NCI-H526 treated with DMSO at 0.1 percent for 48 hours (cell line): ENCODE data around the gene LNX1.
A peak's percentile ranks its signal among the peaks of the same experiment; 100 is the strongest.

Source experiments
- DNase-seq: peaks from one replicate; lab custom pipeline; 2025; lab: John Stamatoyannopoulos, UW

LNX1 gene

DNA sequence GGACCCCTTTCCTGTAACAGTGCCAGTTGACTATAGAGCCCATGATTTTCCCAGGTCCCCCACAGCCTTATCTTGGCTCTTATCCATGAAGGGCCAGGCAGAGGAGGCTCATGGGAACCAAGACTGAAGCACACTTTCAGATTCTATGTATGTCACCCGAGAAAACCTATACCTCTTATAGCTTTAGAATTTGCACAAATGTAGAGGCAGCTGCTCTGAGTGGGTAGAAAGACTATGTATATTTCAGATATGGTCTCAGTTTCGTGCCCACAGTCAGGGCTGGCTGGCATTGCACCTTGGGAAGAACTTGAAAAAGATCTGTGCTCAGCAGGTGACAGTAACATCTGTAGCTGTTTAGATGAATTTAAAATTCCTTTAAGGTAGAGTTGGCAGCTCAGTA, 8.3 kb upstream of the LNX1 start:
- no peak for DNase-seq

DNA sequence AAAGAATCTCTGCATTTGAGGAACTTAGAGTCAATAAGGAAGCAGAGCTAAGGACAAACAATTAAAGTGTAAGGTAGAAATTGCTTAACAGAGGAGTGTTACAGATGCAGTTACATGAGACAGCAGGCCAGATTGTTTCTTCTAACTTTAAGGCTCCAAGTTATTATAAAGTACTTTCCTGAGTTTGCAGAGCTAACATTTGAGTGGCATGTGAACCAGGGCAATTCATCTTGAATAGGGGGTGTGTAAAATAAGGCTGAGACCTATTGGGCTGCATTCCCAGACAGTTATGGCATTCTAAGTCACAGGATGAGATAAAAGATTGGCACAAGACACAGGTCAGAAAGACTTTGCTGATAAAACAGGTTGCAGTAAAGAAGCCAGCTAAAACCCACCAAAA, 7.6 kb upstream of the LNX1 start:
- DNase-seq, result no peak

DNA sequence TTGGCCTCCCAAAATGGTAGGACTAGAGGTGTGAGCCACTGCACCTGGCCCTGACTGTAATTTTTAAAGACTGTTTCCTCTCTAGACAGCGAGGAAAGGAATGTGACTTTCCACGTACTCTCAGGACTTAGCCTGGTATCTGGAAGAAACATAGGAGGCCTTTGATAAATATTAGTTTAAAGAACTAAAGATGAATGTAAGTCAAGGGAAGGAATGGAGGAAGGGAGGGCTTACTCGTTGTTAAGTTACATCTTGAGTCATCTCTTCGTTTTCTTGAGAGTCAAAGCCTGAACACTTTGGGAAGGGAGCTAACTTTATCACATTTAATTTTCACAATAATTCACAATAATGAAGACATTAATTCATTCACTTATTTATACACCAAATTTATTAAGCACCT, 7.2 kb upstream of the LNX1 start:
- no peak for DNase-seq

GRCh38 chr4:53596901-53597300, 5.6 kb upstream of the LNX1 start:
- DNase-seq, result no peak

DNA sequence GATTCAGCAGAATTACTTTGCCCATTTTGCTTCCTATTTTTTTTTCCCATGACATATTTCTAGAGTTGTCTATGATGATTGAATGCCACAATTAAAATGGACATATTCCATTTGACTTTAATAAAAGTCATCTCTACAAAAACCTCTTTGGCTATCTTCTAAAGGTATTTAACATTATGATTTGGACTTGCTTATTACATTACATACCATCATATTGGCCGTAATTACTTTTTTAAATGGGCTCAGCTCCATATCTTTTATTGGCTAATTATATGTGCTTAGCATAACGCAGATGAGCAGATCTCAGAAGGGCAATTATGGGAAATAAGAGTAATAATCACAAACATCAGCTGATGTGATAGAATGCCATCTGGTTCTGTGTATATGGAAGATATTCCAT, 4.5 kb upstream of the LNX1 start:
- no peak for DNase-seq

- no peak for DNase-seq
These were observed 3.9 kb upstream of the LNX1 start for GRCh38 chr4:53595204-53595603.

DNA sequence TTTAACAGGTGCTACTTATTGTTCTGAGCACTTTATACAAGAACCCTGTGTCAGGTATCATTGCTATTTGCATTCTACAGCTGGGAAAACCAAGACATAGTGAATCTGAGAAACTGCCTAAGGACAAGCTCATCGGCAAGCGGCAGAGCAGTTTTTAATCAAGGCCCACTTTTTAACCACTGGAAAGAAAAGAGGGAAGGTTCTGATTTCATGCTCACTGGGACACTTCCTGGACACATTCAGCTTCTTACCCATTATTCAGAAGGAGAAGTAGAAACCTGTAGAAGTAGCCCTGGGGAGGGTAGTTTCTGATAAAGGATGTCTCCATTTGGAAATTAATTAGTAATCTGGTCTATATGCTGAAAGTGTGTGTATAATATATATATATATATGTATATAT, 2.5 kb upstream of the LNX1 start:
- DNase-seq, result no peak

GRCh38 chr4:53592686-53593501, 1.6 kb upstream of the LNX1 start:
- DNase-seq, result no peak

DNA sequence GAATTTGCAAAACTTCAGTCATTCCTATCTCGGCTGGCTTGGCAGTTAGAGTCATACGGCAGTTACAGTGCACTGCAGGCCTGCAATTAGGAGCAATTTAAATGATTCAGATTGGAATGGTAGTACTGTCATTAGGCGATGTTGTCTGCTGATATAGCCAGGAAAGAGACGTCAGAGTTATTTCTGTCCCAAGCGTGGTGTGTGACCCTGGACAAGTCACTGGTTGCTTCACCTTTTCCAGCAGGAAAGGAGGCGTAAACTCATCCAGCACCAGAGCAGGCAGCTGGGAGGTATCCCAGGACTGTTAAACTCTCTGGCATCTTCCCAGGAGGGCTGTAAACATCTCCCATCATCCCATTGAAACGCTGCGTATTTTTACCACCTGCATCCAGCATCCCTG, 836 bp upstream of the LNX1 start:
- no peak for DNase-seq

GRCh38 chr4:53590187-53590586, 1.1 kb downstream of the LNX1 start:
- DNase-seq, result no peak

GRCh38 chr4:53589511-53589910, 1.8 kb downstream of the LNX1 start:
- no peak for DNase-seq

GRCh38 chr4:53587135-53587534, 4.2 kb downstream of the LNX1 start:
- no peak for DNase-seq

GRCh38 chr4:53586121-53586816, 5.0 kb downstream of the LNX1 start:
- DNase-seq, result peak; percentile 63

- DNase-seq, result no peak
These were observed 6.6 kb downstream of the LNX1 start for GRCh38 chr4:53584658-53585057.

- no peak for DNase-seq
These were observed 7.8 kb downstream of the LNX1 start for GRCh38 chr4:53583513-53583912.

- no peak for DNase-seq
These were observed 9.1 kb downstream of the LNX1 start for GRCh38 chr4:53582194-53582593.

DNA sequence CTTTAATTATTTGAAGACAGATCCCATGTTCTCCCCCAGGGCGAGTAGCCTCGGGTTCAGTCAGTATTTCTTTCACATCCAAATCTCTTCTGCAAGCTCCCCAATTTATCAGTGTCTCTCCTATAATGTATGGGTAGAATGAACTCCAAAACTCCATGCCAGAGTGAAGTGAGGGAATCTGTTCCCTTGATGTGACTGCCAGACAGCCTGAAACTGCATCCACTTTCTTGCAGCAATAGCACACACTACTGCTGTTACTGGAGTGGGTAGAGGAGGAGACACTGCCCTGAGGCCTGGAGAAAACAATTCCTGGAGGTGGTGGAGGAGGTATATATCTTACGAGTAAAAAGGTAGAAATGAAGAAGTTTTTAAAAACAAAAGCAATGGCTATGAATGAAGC, 11.0 kb downstream of the LNX1 start:
- DNase-seq, result no peak

GRCh38 chr4:53579826-53580225, 11.5 kb downstream of the LNX1 start:
- DNase-seq, result no peak

GRCh38 chr4:53576676-53577372, 14.5 kb downstream of the LNX1 start:
- no peak for DNase-seq

DNA sequence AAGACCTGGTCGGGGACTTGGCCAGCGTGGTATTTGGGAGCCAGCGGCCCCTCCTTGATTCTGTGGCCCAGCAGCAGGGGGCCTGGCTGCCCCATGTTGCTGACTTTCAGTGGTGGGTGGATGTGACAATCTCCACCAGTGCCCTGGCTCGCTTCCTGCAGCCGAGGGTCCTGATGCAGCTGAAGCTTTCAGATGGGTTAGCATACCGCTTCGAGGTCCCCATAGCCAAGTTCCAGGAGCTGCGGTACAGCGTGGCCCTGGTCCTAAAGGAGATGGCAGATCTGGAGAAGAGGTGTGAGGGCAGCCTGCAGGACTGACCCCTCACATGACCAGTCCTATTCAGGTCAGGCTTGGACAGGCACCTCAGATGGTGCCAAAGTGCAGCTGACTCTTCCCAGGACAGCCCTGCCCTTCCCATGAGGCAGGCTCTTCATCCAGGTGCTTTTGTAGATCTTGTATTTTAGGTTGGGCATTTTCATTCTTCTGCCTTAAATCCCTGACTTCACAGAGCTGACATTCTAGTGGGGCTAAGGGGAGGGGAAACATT, 15.1 kb downstream of the LNX1 start:
- DNase-seq, result no peak

DNA sequence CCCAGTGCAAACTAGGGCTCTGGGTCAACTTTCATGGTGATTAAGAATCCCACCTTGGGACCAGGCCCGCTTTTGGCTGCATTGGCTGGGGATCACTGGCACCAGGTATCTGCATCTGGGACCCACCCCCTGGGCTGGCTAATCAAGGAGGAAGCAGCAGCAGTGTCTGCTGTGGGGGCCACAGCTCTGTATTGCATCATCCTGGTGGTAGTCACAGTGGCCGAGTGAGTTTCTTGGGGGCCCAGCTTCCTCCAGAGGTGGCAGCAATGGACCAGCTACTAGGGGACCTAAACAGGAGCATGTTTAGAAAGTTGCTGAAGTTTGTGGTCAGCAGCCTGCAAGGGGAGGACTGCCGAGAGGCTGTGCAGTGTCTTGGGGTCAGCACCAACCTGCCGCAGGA, 15.7 kb downstream of the LNX1 start:
- DNase-seq, result no peak

GRCh38 chr4:53574528-53574927, 16.8 kb downstream of the LNX1 start:
- no peak for DNase-seq

DNA sequence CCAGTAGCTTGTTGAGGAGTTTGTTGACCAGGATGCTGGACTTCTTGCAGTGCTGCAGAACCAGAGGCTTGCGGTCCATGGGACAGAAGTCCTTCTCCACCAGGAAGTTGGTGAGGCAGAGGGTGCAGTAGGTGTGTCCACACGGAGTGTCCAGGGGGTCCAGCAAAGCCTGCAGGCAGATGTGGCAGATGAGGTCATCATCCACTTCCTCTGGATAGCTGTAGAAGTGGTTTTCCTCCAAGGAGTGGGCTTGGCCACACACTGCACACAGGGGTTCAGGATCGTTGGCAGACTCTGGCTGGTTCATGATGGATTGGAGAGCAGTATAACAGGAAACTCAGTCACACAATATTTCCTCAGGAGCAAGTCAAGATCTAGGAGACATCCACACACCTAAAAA, 17.6 kb downstream of the LNX1 start:
- DNase-seq, result no peak
